ENCODE results near the gene C11orf52. TPM values are rescaled to one million over a fixed set of nuclear protein-coding genes. Genes with fewer than 3 reads are reported as not detected.
A peak's percentile ranks its signal among the peaks of the same experiment; 100 is the strongest.

The C11orf52 gene
- total and polyA plus RNA-seq, 10 donors, result 0.32 to 1.5 (median 0.63) TPM; not detected in 2

DNA sequence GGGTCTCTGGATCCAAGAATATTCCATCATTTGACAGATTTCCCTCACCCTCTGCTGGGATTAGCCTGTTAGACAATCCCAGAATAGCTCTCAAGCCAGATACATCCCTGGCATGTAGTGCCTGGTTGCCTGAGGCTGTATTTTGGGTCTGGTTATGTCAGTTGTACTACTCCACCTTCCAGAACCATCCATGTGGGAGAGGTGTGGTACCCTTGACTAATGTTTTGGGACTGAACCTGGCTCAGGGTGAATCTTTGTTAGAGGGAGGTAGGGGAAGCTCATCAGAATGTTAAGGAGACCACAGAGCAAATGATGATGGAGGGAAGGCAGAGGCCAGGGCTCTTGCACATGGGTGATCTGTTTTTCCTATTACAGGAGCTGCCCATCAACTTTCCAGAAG is 5.2 kb downstream of the C11orf52 start:
- TF ChIP-seq POLR2A (IDR thresholded peaks at IDR 0.05) (no peak), POLR2AphosphoS5 (IDR thresholded peaks at IDR 0.05) (no peak)
- TF ChIP-seq, protein P1, sequence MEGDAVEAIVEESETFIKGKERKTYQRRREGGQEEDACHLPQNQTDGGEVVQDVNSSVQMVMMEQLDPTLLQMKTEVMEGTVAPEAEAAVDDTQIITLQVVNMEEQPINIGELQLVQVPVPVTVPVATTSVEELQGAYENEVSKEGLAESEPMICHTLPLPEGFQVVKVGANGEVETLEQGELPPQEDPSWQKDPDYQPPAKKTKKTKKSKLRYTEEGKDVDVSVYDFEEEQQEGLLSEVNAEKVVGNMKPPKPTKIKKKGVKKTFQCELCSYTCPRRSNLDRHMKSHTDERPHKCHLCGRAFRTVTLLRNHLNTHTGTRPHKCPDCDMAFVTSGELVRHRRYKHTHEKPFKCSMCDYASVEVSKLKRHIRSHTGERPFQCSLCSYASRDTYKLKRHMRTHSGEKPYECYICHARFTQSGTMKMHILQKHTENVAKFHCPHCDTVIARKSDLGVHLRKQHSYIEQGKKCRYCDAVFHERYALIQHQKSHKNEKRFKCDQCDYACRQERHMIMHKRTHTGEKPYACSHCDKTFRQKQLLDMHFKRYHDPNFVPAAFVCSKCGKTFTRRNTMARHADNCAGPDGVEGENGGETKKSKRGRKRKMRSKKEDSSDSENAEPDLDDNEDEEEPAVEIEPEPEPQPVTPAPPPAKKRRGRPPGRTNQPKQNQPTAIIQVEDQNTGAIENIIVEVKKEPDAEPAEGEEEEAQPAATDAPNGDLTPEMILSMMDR (IDR thresholded peaks at IDR 0.05 in 8 of 11, conservative IDR thresholded peaks at IDR 0.05 in 3 of 11), result no peak
- Histone ChIP-seq H3K4me3 (no peak overlapping the region), H3K9me3 (no peaks in the 10 kb centered on the region), H3K36me3 (no peaks in the 10 kb centered on the region), H3K27ac (peak overlapping the region in 5 of 8 donors; percentile 43 to 71 (median 62)), H3K27me3 (replicated peaks in 1 of 7) (peaks cover 0 to 3% (median 0%) of the 10 kb centered on the region in 7 donors), H3K4me1 (peaks cover 5 to 32% (median 14%) of the 10 kb centered on the region in 6 donors)
- intact Hi-C loops (cut with DNase I; ENCODE audit: low total_unique reads), result no loop called here
- no peak for DNase-seq

GRCh38 chr11:111925953-111926352 is 7.2 kb downstream of the C11orf52 start:
- peak overlapping the region; percentile 71 to 90 (median 80) for H3K27ac ChIP-seq
- H3K27me3 ChIP-seq (replicated peaks in 1 of 7), result no peaks in the 10 kb centered on the region
- H3K36me3 ChIP-seq, result no peaks in the 10 kb centered on the region
- no peaks in the 10 kb centered on the region for H3K9me3 ChIP-seq
- TF ChIP-seq POLR2A (IDR thresholded peaks at IDR 0.05), result no peak
- TF ChIP-seq, protein P1 (IDR thresholded peaks at IDR 0.05 in 8 of 11, conservative IDR thresholded peaks at IDR 0.05 in 3 of 11), result no peak
- WGBS, 5 donors, result 92 to 97% (median 95%) methylated on average over 16 of the region's 16 CpGs
- peak; percentile 85 for DNase-seq
- peak overlapping the region in 2 of 8 donors; percentile 51 to 74 for H3K4me3 ChIP-seq
- intact Hi-C loops (cut with DNase I; ENCODE audit: low total_unique reads), result loop anchor here (2.0 kb wide), 1 partner anchor 47 kb away; the partner anchor contains the start of genes CFAP68 and FDXACB1
- H3K4me1 ChIP-seq, result peaks cover 5 to 32% (median 14%) of the 10 kb centered on the region in 6 donors

DNA sequence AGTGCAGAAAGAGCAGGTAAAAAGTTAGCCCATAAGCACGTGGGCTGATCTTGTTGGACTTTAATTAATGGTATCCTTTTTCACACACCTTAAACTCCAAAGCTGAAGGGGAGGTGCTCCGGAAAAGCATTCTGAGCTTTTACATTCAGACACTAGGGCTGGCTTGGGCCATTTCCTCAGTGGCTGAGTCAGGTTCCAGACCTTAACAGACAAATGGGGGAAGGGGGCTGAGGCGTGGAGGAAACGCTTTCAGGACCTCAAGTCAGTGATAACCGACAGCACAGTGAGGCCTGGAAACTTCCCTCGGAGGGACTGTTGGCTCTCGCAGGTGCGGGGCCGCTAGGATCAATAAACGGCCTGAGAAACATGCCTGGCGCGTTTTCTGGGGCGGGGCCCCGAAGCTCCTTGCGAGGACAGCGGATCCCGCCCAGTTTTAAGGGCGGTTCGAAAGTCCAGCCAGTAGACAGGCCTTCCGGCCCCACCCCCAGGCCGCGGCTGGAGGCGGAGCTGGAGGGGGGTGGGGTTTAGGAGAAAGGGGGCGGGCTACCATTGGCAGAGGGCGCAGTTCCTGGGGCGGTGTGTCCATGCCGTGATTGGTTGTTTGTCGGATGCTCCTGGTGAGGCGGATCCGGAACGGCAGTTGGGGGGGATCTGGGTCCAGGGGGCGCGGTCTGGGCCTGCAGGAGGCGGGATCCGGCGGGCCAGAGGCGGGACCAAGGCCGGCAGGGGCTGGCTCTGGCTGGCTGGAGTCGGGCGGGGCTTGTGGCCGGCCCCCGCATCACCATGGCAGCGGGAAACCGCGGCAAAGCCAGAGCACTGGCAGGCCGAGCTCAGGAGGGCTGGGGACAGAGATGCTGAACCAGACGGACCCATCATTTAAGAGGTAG is 8.0 kb downstream of the C11orf52 start:
- Histone ChIP-seq H3K36me3 (no peaks in the 10 kb centered on the region), H3K27ac (peak overlapping the region; percentile 71 to 90 (median 80)), H3K9me3 (no peaks in the 10 kb centered on the region), H3K4me1 (peaks cover 5 to 35% (median 16%) of the 10 kb centered on the region in 6 donors), H3K27me3 (replicated peaks in 1 of 7) (no peaks in the 10 kb centered on the region), H3K4me3 (peak overlapping the region; percentile 28 to 74 (median 44))
- TF ChIP-seq, protein P1 (IDR thresholded peaks at IDR 0.05 in 8 of 11, conservative IDR thresholded peaks at IDR 0.05 in 3 of 11), result peak in 3 of 11 experiments; percentile 9 to 47 (median 39)
- TF ChIP-seq POLR2AphosphoS5 (IDR thresholded peaks at IDR 0.05), result peak; percentile 74 to 81 (median 78)
- no peak for TF ChIP-seq POLR2A (IDR thresholded peaks at IDR 0.05)
- intact Hi-C loops (cut with DNase I; ENCODE audit: low total_unique reads), result loop anchor here (2.0 kb wide), 1 partner anchor 48 kb away; the partner anchor contains the start of genes CFAP68 and FDXACB1
- DNase-seq, result peak; percentile 99
- WGBS, 5 donors, result 1% methylated on average over 34 to 47 of the region's 47 CpGs

- Histone ChIP-seq H3K4me1 (peaks cover 8 to 36% (median 26%) of the 10 kb centered on the region in 6 donors), H3K4me3 (no peak overlapping the region), H3K27me3 (replicated peaks in 1 of 7) (no peaks in the 10 kb centered on the region), H3K36me3 (no peaks in the 10 kb centered on the region), H3K27ac (no peak overlapping the region), H3K9me3 (no peaks in the 10 kb centered on the region)
- no peak for TF ChIP-seq POLR2A (IDR thresholded peaks at IDR 0.05)
- no peak for TF ChIP-seq POLR2AphosphoS5 (IDR thresholded peaks at IDR 0.05)
- TF ChIP-seq, protein P1 (IDR thresholded peaks at IDR 0.05 in 8 of 11, conservative IDR thresholded peaks at IDR 0.05 in 3 of 11), result no peak
- no peak for DNase-seq
- 79 to 92% (median 83%) methylated on average over 4 of the region's 4 CpGs for WGBS, 5 donors
- intact Hi-C loops (cut with DNase I; ENCODE audit: low total_unique reads), result loop anchor here (10.0 kb wide), 1 partner anchor 54 kb away; no protein-coding TSS in a partner anchor
Measured at GRCh38 chr11:111930472-111930871, 11.8 kb downstream of the C11orf52 start.

Data from spleen (tissue), 11 donors.